HL-60 (cell line): ENCODE results near the gene SVOP.

ENCODE experiments used
- CTCF ChIP-seq: IDR thresholded peaks from one replicate; pipeline ENCODE4 v1.5.1; 2011; ENCODE audit warnings: low read length, control low read depth, inconsistent platforms; ENCODE audit not compliant: insufficient read depth
- GABPA ChIP-seq: IDR thresholded peaks from 2 replicates; pipeline ENCODE4 v1.6.1; 2012; ENCODE audit warnings: low read depth

GRCh38 chr12:108858311-108859074 is 162.4 kb downstream of the SVOP start:
- TF ChIP-seq GABPA (no peak), CTCF (no peak)
